GM10248 (cell line): ENCODE data around the gene S100A6.

Experiments used
- CTCF ChIA-PET: fragments of 300-600 bp; sonication (Branson Sonifier 250); formaldehyde crosslinking; extraction: SDS; loops from one replicate; lab custom pipeline; 2021; ENCODE audit warnings: antibody characterized with exemption; lab: Yijun Ruan, JAX
- POLR2A ChIA-PET: fragments of 350-650 bp; sonication (Branson Sonifier 250); formaldehyde crosslinking; extraction: SDS; loops from one replicate; lab custom pipeline; 2020; ENCODE audit warnings: antibody characterized with exemption; lab: Yijun Ruan, JAX
- DNase-seq: peaks from one replicate; pipeline ENCODE4 v3.0.0; 2012; ENCODE audit errors: extremely low spot score
- TF ChIP-seq, protein P1 (sequence below): IDR thresholded peaks from 2 replicates; pipeline ENCODE4 v1.5.1; 2012; ENCODE audit warnings: mild to moderate bottlenecking, low read depth; ENCODE audit errors: extremely low read depth, missing control alignments, control extremely low read depth

S100A6 gene

GRCh38 chr1:153542956-153543711, 7.3 kb upstream of the S100A6 start:
- TF ChIP-seq, protein P1, sequence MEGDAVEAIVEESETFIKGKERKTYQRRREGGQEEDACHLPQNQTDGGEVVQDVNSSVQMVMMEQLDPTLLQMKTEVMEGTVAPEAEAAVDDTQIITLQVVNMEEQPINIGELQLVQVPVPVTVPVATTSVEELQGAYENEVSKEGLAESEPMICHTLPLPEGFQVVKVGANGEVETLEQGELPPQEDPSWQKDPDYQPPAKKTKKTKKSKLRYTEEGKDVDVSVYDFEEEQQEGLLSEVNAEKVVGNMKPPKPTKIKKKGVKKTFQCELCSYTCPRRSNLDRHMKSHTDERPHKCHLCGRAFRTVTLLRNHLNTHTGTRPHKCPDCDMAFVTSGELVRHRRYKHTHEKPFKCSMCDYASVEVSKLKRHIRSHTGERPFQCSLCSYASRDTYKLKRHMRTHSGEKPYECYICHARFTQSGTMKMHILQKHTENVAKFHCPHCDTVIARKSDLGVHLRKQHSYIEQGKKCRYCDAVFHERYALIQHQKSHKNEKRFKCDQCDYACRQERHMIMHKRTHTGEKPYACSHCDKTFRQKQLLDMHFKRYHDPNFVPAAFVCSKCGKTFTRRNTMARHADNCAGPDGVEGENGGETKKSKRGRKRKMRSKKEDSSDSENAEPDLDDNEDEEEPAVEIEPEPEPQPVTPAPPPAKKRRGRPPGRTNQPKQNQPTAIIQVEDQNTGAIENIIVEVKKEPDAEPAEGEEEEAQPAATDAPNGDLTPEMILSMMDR, result no peak
- ChIA-PET POLR2A (no interaction called here), CTCF (interaction anchor here (1.5 to 5.0 kb wide), 4 partner anchors 10 to 34 kb away, joined by 3 to 37 read pairs (median 12); partner anchors contain the start of gene S100A6)
- no peak for DNase-seq

DNA sequence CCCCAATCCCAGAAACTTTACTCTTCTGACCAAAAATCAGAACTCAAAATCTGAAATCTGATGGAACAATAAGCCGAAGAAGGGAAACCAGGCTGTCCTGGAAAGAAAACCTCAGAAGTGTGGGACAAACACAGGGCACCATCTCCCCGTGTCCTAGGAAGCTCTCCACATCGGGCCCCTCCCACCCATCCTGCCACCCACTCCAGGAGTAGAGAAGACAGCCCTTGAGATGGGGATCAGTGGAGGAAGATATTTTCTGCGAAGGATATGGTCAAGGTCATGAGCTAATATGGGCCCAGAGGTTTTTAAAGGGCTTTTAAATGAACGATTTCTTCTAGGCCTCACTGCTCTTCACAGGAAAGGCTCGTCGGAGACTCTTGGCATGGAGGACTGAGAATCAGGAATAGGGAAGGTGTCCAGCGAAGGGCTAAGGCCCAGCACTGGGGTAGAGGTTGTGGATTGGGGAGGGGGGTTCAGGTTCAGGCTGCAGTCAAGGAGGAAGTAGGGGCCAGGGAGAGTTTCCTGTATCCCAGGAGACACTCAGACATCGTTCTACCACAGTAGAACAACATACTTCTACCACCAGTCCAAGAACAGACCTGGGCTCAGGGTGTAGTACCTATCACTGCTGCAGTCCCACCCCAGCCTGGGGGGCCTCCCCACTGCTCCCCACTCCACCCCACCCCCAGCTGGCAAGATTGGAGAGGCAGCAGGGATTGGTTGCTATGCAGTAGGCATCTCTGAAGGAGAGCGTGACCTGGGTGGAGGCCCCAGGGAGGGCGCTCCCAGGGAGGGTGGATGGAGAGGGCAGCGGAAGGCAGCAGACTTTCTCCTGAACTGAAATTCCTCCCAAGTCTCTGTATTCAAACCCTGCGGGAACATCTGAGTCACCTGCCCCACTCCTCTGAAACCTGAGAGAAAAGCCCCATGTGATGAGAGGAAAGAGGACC, 6.1 kb upstream of the S100A6 start:
- POLR2A ChIA-PET, result interaction anchor here (1.6 kb wide), 1 partner anchor 448 kb away, joined by 5 read pairs; the partner anchor contains the start of gene RPS27
- TF ChIP-seq, protein P1, result no peak
- no peak for DNase-seq
- CTCF ChIA-PET, result interaction anchor here (1.0 to 1.4 kb wide), 3 partner anchors 10 to 30 kb away, joined by 3 to 5 read pairs (median 4); no protein-coding TSS in a partner anchor

- peak; percentile 58 for DNase-seq
- TF ChIP-seq, protein P1, result no peak
- POLR2A ChIA-PET, result interaction anchor here (0.6 to 1.6 kb wide), 2 partner anchors 12 to 450 kb away, joined by 5 read pairs; partner anchors contain the start of gene RPS27
- CTCF ChIA-PET, result interaction anchor here (0.7 to 2.1 kb wide), 10 partner anchors 9 to 87 kb away, joined by 3 to 8 read pairs (median 5); partner anchors contain the start of genes S100A1 and S100A13
Measured at GRCh38 chr1:153540394-153541361, 4.9 kb upstream of the S100A6 start, which contains the start of gene S100A5. S100A5 (minus strand) TSS chr1:153540934; CDS start chr1:153540191, 743 bp downstream.

GRCh38 chr1:153539395-153540093, 3.8 kb upstream of the S100A6 start:
- ChIA-PET CTCF (interaction anchor here (1.2 to 2.1 kb wide), 7 partner anchors 12 to 88 kb away, joined by 3 to 8 read pairs (median 6); partner anchors contain the start of genes S100A1 and S100A13), POLR2A (no interaction called here)
- TF ChIP-seq, protein P1, result no peak
- DNase-seq, result no peak

DNA sequence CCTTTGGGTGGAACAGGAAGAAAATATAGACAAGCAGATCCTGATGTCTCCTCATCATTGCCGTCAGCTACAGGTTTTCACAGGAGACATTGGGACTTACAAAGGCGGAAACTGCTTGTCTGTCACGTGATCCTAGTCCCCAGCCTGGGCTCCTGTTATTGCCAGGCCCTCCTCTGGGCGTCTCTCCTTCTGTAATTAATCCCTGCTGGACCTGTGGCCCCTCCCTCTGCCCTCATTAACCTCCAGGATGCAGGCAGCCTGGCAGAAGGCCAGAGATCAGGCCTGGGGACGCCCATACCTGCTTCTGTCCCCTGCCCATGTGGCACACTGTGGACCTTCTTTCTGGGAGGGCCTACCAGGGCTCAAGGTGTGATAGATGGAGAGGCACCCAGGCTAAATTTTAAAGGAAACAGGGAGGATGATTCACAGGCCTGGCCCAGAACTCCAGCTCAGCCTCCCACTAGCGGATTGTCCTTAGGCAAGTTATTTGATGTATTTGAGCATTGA, 2.6 kb upstream of the S100A6 start:
- ChIA-PET POLR2A (no interaction called here), CTCF (interaction anchor here (1.0 to 1.2 kb wide), 3 partner anchors 10 to 28 kb away, joined by 3 to 4 read pairs (median 4); no protein-coding TSS in a partner anchor)
- no peak for DNase-seq
- TF ChIP-seq, protein P1, result no peak
